H9 (cell line): ENCODE measurements around the gene MOBP. TPM values are rescaled to one million over a fixed set of nuclear protein-coding genes. Genes with fewer than 3 reads are reported as not detected.

ENCODE experiments used
- DNase-seq: peaks from one replicate; pipeline ENCODE4 v3.0.0-alpha.2; 2017
- H2AFZ ChIP-seq: one replicate; pipeline ENCODE4 v1.6.1; 2013; ENCODE audit warnings: mild to moderate bottlenecking, low read length, control low read depth, moderate library complexity
- H2AK5ac ChIP-seq: 2 replicates; pipeline ENCODE4 v1.6.1; 2013; ENCODE audit warnings: low read length, control low read depth, mixed read lengths; ENCODE audit not compliant: insufficient read length
- H2BK120ac ChIP-seq: one replicate; pipeline ENCODE4 v1.6.1; 2013; ENCODE audit warnings: low read depth, mild to moderate bottlenecking, low read length, control low read depth, inconsistent platforms; ENCODE audit not compliant: poor library complexity, severe bottlenecking
- H2BK12ac ChIP-seq: 2 replicates; pipeline ENCODE4 v1.6.1; 2013; ENCODE audit warnings: low read length, control low read depth, mixed read lengths, low read depth; ENCODE audit not compliant: insufficient read length
- H2BK15ac ChIP-seq: 2 replicates; pipeline ENCODE4 v1.6.1; 2013; ENCODE audit warnings: low read depth, low read length, control low read depth
- H2BK20ac ChIP-seq: one replicate; pipeline ENCODE4 v1.6.1; 2013; ENCODE audit warnings: low read depth, mild to moderate bottlenecking, low read length, control low read depth, inconsistent platforms; ENCODE audit not compliant: poor library complexity, severe bottlenecking
- H2BK5ac ChIP-seq: 2 replicates; pipeline ENCODE4 v1.6.1; 2013; ENCODE audit warnings: low read length, control low read depth, mixed read lengths; ENCODE audit not compliant: insufficient read length
- H3K14ac ChIP-seq: 2 replicates; pipeline ENCODE4 v1.6.1; 2013; ENCODE audit warnings: low read length, control low read depth; ENCODE audit not compliant: insufficient read depth
- H3K18ac ChIP-seq: 2 replicates; pipeline ENCODE4 v1.6.1; 2013; ENCODE audit warnings: low read depth, mild to moderate bottlenecking, mixed read lengths, low read length, control low read depth; ENCODE audit not compliant: insufficient read length
- H3K23ac ChIP-seq: 2 replicates; pipeline ENCODE4 v1.6.1; 2013; ENCODE audit warnings: low read length, control low read depth, mixed read lengths, low read depth; ENCODE audit not compliant: insufficient read length
- H3K23me2 ChIP-seq: 2 replicates; pipeline ENCODE4 v1.6.1; 2013; ENCODE audit warnings: low read depth, mild to moderate bottlenecking, mixed read lengths, low read length, control low read depth; ENCODE audit not compliant: insufficient read length, poor library complexity, severe bottlenecking
- H3K27ac ChIP-seq: 2 replicates; pipeline ENCODE4 v1.5.1; 2013; ENCODE audit warnings: low read length, control low read depth, mixed read lengths, low read depth; ENCODE audit not compliant: insufficient read length
- H3K27me3 ChIP-seq: 2 replicates; pipeline ENCODE4 v1.6.1; 2013; ENCODE audit warnings: low read length, control low read depth, inconsistent platforms; ENCODE audit not compliant: insufficient read depth
- H3K4ac ChIP-seq: 2 replicates; pipeline ENCODE4 v1.6.1; 2013; ENCODE audit warnings: low read depth, mild to moderate bottlenecking, control low read depth, inconsistent platforms, low read length, moderate library complexity
- H3K4me1 ChIP-seq: 2 replicates; pipeline ENCODE4 v1.6.1; 2013; ENCODE audit warnings: low read length, control low read depth, inconsistent platforms; ENCODE audit not compliant: insufficient read depth
- H3K4me2 ChIP-seq: 2 replicates; pipeline ENCODE4 v1.6.1; 2013; ENCODE audit warnings: low read length, control low read depth, mixed read lengths; ENCODE audit not compliant: insufficient read length, insufficient read depth
- H3K56ac ChIP-seq: 2 replicates; pipeline ENCODE4 v1.6.1; 2013; ENCODE audit warnings: low read depth, mild to moderate bottlenecking, mixed read lengths, low read length, control low read depth; ENCODE audit not compliant: insufficient read length
- H3K79me1 ChIP-seq: 2 replicates; pipeline ENCODE4 v1.6.1; 2013; ENCODE audit warnings: low read depth, mild to moderate bottlenecking, moderate library complexity, low read length, control low read depth, inconsistent platforms; ENCODE audit not compliant: insufficient read depth, poor library complexity, severe bottlenecking
- H3K79me2 ChIP-seq: 2 replicates; pipeline ENCODE4 v1.6.1; 2013; ENCODE audit warnings: low read length, control low read depth, inconsistent platforms; ENCODE audit not compliant: insufficient read depth
- H3K9ac ChIP-seq: 2 replicates; pipeline ENCODE4 v1.6.1; 2013; ENCODE audit warnings: low read length, control low read depth, mixed read lengths; ENCODE audit not compliant: insufficient read length; ENCODE audit errors: extremely low read depth
- H3K9me3 ChIP-seq: one replicate; pipeline ENCODE4 v1.6.1; 2013; ENCODE audit warnings: low read depth, low read length, inconsistent platforms; ENCODE audit not compliant: control insufficient read depth
- H3T11ph ChIP-seq: one replicate; pipeline ENCODE4 v1.6.1; 2013; ENCODE audit warnings: mild to moderate bottlenecking, low read length, control low read depth, inconsistent platforms
- H4K20me1 ChIP-seq: one replicate; pipeline ENCODE4 v1.6.1; 2013; ENCODE audit not compliant: control insufficient read depth, insufficient read length, insufficient read depth
- H4K5ac ChIP-seq: 2 replicates; pipeline ENCODE4 v1.6.1; 2013; ENCODE audit warnings: low read depth, mild to moderate bottlenecking, mixed read lengths, low read length, control low read depth; ENCODE audit not compliant: insufficient read length
- H4K8ac ChIP-seq: replicated peaks from 2 replicates; pipeline ENCODE4 v1.6.1; 2013; ENCODE audit warnings: low read length, control low read depth, mixed read lengths, low read depth; ENCODE audit not compliant: insufficient read length
- H4K91ac ChIP-seq: 2 replicates; pipeline ENCODE4 v1.6.1; 2013; ENCODE audit warnings: low read depth, mild to moderate bottlenecking, moderate library complexity, mixed read lengths, low read length, control low read depth; ENCODE audit not compliant: insufficient read length
- H3K27ac Mint-ChIP-seq, 3 experiments: 2 replicates in 2 of 3; 3 replicates in 1 of 3; pipeline ENCODE4 v1.8.0; 2020 to 2021; ENCODE audit warnings: mixed read lengths in 3 of 3, mild to moderate bottlenecking in 1 of 3, moderate library complexity in 1 of 3
- H3K27me3 Mint-ChIP-seq: 2 replicates; pipeline ENCODE4 v1.8.0; 2021; ENCODE audit warnings: low read depth, mild to moderate bottlenecking, moderate library complexity, mixed read lengths
- H3K36me3 Mint-ChIP-seq, 3 experiments: 2 replicates in 2 of 3; 3 replicates in 1 of 3; pipeline ENCODE4 v1.8.0; 2020 to 2021; ENCODE audit warnings: low read depth in 3 of 3, mixed read lengths in 3 of 3; ENCODE audit not compliant: insufficient read depth in 1 of 3
- H3K4me1 Mint-ChIP-seq, 2 experiments: 2 replicates each; pipeline ENCODE4 v1.8.0; 2020; ENCODE audit warnings: mixed read lengths in 2 of 2
- H3K4me3 Mint-ChIP-seq, 2 experiments: 2 replicates in 1 of 2; 3 replicates in 1 of 2; pipeline ENCODE4 v1.8.0; 2020 to 2021; ENCODE audit warnings: mild to moderate bottlenecking in 2 of 2, mixed read lengths in 2 of 2, moderate library complexity in 1 of 2
- H3K9me3 Mint-ChIP-seq, 2 experiments: 2 replicates in 1 of 2; 3 replicates in 1 of 2; pipeline ENCODE4 v1.8.0; 2020; ENCODE audit warnings: mild to moderate bottlenecking in 2 of 2, mixed read lengths in 2 of 2, moderate library complexity in 1 of 2
- CTCF ChIP-seq: fragments of 200-600 bp; sonication (generic); conservative IDR thresholded peaks from 3 replicates; pipeline ENCODE4 v1.8.0; 2021; ENCODE audit warnings: antibody characterized with exemption, mild to moderate bottlenecking
- WGBS: extraction: QIAGEN DNeasy Blood & Tissue Kit; methylation state at CpG from one replicate; pipeline ENCODE4 v1.1.7; 2013; ENCODE audit warnings: missing lambda C conversion rate, low lambda C conversion rate, mixed read lengths; ENCODE audit not compliant: insufficient read length; ENCODE audit errors: extremely low coverage; 5-methylcytosine and 5-hydroxymethylcytosine counted together
- total RNA-seq: library from RNA; stranded (reverse); gene quantifications from 2 replicates; pipeline ENCODE4 v1.2.1, GENCODE V29; 2021

The MOBP gene
- total RNA-seq, 1 experiment from 2014 or later = not detected

GRCh38 chr3:39468108-39468436 is 592 bp downstream of the MOBP start:
- Histone ChIP-seq H2BK20ac (no peak overlapping the region), H3K4ac (no peak overlapping the region), H2BK5ac (no peak overlapping the region), H3K79me2 (no peaks in the 10 kb centered on the region), H3K9ac (no peak overlapping the region), H3K23ac (no peak overlapping the region), H3K14ac (no peak overlapping the region), H3K79me1 (no peaks in the 10 kb centered on the region), H3K18ac (no peak overlapping the region), H3K27me3 (no peaks in the 10 kb centered on the region), H4K20me1 (no peaks in the 10 kb centered on the region), H4K5ac (no peak overlapping the region), H3K4me2 (no peak overlapping the region), H4K8ac (no peak overlapping the region), H2AK5ac (no peak overlapping the region), H4K91ac (no peak overlapping the region), H3K56ac (no peak overlapping the region), H3K23me2 (no peaks in the 10 kb centered on the region), H3K4me1 (peaks cover 2% of the 10 kb centered on the region; the same call in 1 of the 2 replicates), H3K9me3 (no peaks in the 10 kb centered on the region), H3K27ac (no peak overlapping the region), H2BK12ac (no peak overlapping the region), H2AFZ (no peak overlapping the region), H2BK15ac (no peak overlapping the region), H2BK120ac (no peak overlapping the region), H3T11ph (no peak overlapping the region)
- Mint-ChIP-seq H3K9me3 (peaks cover under 1 to 4% of the 10 kb centered on the region in 2 experiments; a peak in 2 of 5 replicates), H3K4me3 (no peak overlapping the region), H3K27me3 (peaks cover 11% of the 10 kb centered on the region), H3K27ac (no peak overlapping the region; a peak in 1 of 7 replicates), H3K4me1 (peaks cover 23% of the 10 kb centered on the region in 2 experiments), H3K36me3 (no peaks in the 10 kb centered on the region; a peak in 3 of 7 replicates)
- no CpG with 5 or more reads among the region's 4 CpGs for WGBS
- no peak for DNase-seq
- peak; percentile 68 for TF ChIP-seq CTCF
